Uterus (tissue), 2 donors: ENCODE results near the gene FYN.

ENCODE experiments used
- POLR2A ChIP-seq, 2 donors: fragments of 450-650 bp; IDR thresholded peaks; one replicate each; pipeline ENCODE4 v1.6.1; 2016; ENCODE audit warnings: antibody characterized with exemption in 2 of 2, mild to moderate bottlenecking in 1 of 2, moderate library complexity in 1 of 2
- TF ChIP-seq, protein P1 (sequence below), 4 experiments: fragments of 200-600 bp in 2 of 4; fragments of 450-650 bp in 2 of 4; sonication (generic) in 2 of 4; IDR thresholded peaks; one replicate each; pipeline ENCODE4 v1.5.1; 2016 to 2019; ENCODE audit warnings: antibody characterized with exemption in 4 of 4, mild to moderate bottlenecking in 2 of 4, moderate library complexity in 1 of 4

DNA sequence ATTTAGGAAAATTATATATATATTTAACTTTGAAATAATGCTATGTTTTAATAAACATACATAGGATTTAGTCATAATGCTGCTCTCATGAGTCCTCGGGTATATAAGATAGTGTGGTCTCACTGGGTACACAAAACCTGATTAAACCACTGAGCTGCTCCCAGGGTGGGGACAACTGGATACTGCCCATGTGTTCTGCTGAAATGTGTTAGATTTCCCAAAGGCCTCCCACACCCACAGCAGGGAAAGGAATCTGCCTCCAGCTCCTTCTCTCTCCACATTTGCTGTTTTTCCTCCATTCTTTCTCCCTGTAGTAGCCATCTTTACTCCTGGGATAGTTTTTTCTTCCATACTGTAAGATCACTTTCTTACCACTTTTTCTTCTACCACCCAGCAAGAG, 198.4 kb downstream of the FYN start:
- no peak for TF ChIP-seq POLR2A (IDR thresholded peaks at IDR 0.05)
- TF ChIP-seq, protein P1, sequence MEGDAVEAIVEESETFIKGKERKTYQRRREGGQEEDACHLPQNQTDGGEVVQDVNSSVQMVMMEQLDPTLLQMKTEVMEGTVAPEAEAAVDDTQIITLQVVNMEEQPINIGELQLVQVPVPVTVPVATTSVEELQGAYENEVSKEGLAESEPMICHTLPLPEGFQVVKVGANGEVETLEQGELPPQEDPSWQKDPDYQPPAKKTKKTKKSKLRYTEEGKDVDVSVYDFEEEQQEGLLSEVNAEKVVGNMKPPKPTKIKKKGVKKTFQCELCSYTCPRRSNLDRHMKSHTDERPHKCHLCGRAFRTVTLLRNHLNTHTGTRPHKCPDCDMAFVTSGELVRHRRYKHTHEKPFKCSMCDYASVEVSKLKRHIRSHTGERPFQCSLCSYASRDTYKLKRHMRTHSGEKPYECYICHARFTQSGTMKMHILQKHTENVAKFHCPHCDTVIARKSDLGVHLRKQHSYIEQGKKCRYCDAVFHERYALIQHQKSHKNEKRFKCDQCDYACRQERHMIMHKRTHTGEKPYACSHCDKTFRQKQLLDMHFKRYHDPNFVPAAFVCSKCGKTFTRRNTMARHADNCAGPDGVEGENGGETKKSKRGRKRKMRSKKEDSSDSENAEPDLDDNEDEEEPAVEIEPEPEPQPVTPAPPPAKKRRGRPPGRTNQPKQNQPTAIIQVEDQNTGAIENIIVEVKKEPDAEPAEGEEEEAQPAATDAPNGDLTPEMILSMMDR (IDR thresholded peaks at IDR 0.05) = no peak
